CD14-positive monocyte (primary cell): ENCODE measurements around the gene ITPK1. TPM values are rescaled to one million over a fixed set of nuclear protein-coding genes. Genes with fewer than 3 reads are reported as not detected.
"Not testable (repeated sequence)": the region's sequence is repeated elsewhere in the genome, so short reads cannot be mapped to it uniquely, and the experiment has no call there.

Experiments used
- DNase-seq, 3 donors: peaks; one replicate each; pipeline ENCODE4 v3.0.0-alpha.2; 2011 to 2022
- H2AFZ ChIP-seq: 2 replicates; pipeline ENCODE4 v1.6.0; 2012; ENCODE audit warnings: mild to moderate bottlenecking, low read depth, low read length, inconsistent platforms; ENCODE audit not compliant: insufficient read depth, poor library complexity, severe bottlenecking
- H3K27ac ChIP-seq, 2 donors: 1 replicate in 1 of 2; 2 replicates in 1 of 2; pipeline ENCODE4 v1.5.1; 2012 to 2013; ENCODE audit warnings: low read length in 2 of 2, control low read depth in 1 of 2, inconsistent platforms in 1 of 2, low read depth in 1 of 2, mild to moderate bottlenecking in 1 of 2
- H3K27me3 ChIP-seq, 2 donors: one replicate each; pipeline versions ENCODE4 v1.6.0 to v1.6.1; 2011 to 2013; ENCODE audit warnings: low read length in 2 of 2; ENCODE audit not compliant: control insufficient read depth in 2 of 2, insufficient read depth in 2 of 2
- H3K36me3 ChIP-seq, 2 donors: replicated peaks in 1 of 2; 1 replicate in 1 of 2; 2 replicates in 1 of 2; pipeline versions ENCODE4 v1.5.1 to v1.6.1; 2012 to 2013; ENCODE audit warnings: low read length in 2 of 2, control low read depth in 1 of 2, inconsistent platforms in 1 of 2, mild to moderate bottlenecking in 1 of 2; ENCODE audit not compliant: insufficient read depth in 2 of 2, control insufficient read depth in 1 of 2
- H3K4me1 ChIP-seq, 2 donors: 1 replicate in 1 of 2; 2 replicates in 1 of 2; pipeline versions ENCODE4 v1.5.1 to v1.6.1; 2012 to 2013; ENCODE audit warnings: low read length in 2 of 2, control low read depth in 1 of 2, inconsistent platforms in 1 of 2, mild to moderate bottlenecking in 1 of 2, moderate library complexity in 1 of 2; ENCODE audit not compliant: insufficient read depth in 2 of 2, control insufficient read depth in 1 of 2
- H3K4me2 ChIP-seq: replicated peaks from 2 replicates; pipeline ENCODE3; 2012; ENCODE audit warnings: low read length, moderate library complexity, mild to moderate bottlenecking; ENCODE audit not compliant: poor library complexity, severe bottlenecking; ENCODE audit errors: extremely low read depth
- H3K4me3 ChIP-seq, 3 experiments: fragments of 200-600 bp in 1 of 3; sonication (generic) in 1 of 3; replicated peaks in 1 of 3; 1 replicate in 2 of 3; 2 replicates in 1 of 3; pipeline ENCODE4 v1.5.1; 2011 to 2013; ENCODE audit warnings: low read length in 3 of 3, mild to moderate bottlenecking in 3 of 3, control low read depth in 2 of 3, low read depth in 2 of 3, inconsistent platforms in 1 of 3, moderate library complexity in 1 of 3
- H3K79me2 ChIP-seq: 2 replicates; pipeline ENCODE4 v1.6.0; 2012; ENCODE audit warnings: mild to moderate bottlenecking, control low read depth, inconsistent platforms, low read length, moderate library complexity; ENCODE audit not compliant: insufficient read depth
- H3K9ac ChIP-seq: 2 replicates; pipeline ENCODE4 v1.6.0; 2017; ENCODE audit warnings: low read length, mild to moderate bottlenecking; ENCODE audit not compliant: insufficient read depth, poor library complexity, severe bottlenecking
- H3K9me3 ChIP-seq, 2 donors: replicated peaks in 1 of 2; 1 replicate in 1 of 2; 2 replicates in 1 of 2; pipeline versions ENCODE4 v1.5.1 to v1.6.1; 2012 to 2013; ENCODE audit warnings: low read length in 2 of 2, control low read depth in 1 of 2; ENCODE audit not compliant: control insufficient read depth in 1 of 2, insufficient read depth in 1 of 2
- H4K20me1 ChIP-seq: 2 replicates; pipeline ENCODE4 v1.6.0; 2012; ENCODE audit warnings: mild to moderate bottlenecking, low read length, control low read depth, moderate library complexity; ENCODE audit not compliant: insufficient read depth
- H3K27ac Mint-ChIP-seq, 7 donors: one replicate each; pipeline ENCODE4 v1.8.0; 2020; ENCODE audit warnings: mild to moderate bottlenecking in 7 of 7, mixed read lengths in 7 of 7, moderate library complexity in 6 of 7, inconsistent platforms in 2 of 7
- H3K27me3 Mint-ChIP-seq, 3 donors: one replicate each; pipeline ENCODE4 v1.8.0; 2021 to 2022; ENCODE audit warnings: low read depth in 3 of 3, mild to moderate bottlenecking in 3 of 3, mixed read lengths in 3 of 3, moderate library complexity in 3 of 3, inconsistent platforms in 1 of 3
- H3K36me3 Mint-ChIP-seq, 2 donors: one replicate each; pipeline ENCODE4 v1.8.0; 2020; ENCODE audit warnings: mixed read lengths in 2 of 2, inconsistent platforms in 1 of 2, mild to moderate bottlenecking in 1 of 2
- H3K4me1 Mint-ChIP-seq: one replicate; pipeline ENCODE4 v1.8.0; 2020; ENCODE audit warnings: mild to moderate bottlenecking, mixed read lengths
- H3K4me3 Mint-ChIP-seq, 2 donors: one replicate each; pipeline ENCODE4 v1.8.0; 2020; ENCODE audit warnings: mild to moderate bottlenecking in 2 of 2, mixed read lengths in 2 of 2, moderate library complexity in 1 of 2
- H3K9me3 Mint-ChIP-seq, 7 donors: one replicate each; pipeline ENCODE4 v1.8.0; 2020 to 2022; ENCODE audit warnings: mixed read lengths in 7 of 7, mild to moderate bottlenecking in 6 of 7, moderate library complexity in 6 of 7, inconsistent platforms in 2 of 7
- CTCF ChIP-seq: fragments of 200-600 bp; IDR thresholded peaks from one replicate; pipeline ENCODE4 v1.8.0; 2022; ENCODE audit warnings: antibody characterized with exemption, mild to moderate bottlenecking
- WGBS: methylation state at CpG from one replicate; pipeline ENCODE4 v1.1.5; 2013; ENCODE audit warnings: missing lambda C conversion rate; ENCODE audit not compliant: insufficient coverage; 5-methylcytosine and 5-hydroxymethylcytosine counted together
- intact Hi-C, 2 donors: fragments of 100-400 bp; cut with micrococcal nuclease; formaldehyde crosslinking; loops; one replicate each; pipeline versions ENCODE4 v1.15.0 to v1.15.1; 2023
- polyA plus RNA-seq, 3 donors: library from polyadenylated mRNA; depleted of rRNA in 1 of 3; unstranded in 2 of 3; stranded (reverse) in 1 of 3; fragments of 300-500 nt in 2 of 3; fragments of >200 nt in 1 of 3; fragmentation: Illumina TruSeq in 2 of 3; gene quantifications; 1 replicate in 2 of 3; 2 replicates in 1 of 3; pipeline ENCODE4 v1.2.3, GENCODE V29; 2012 to 2021

ITPK1 gene
- polyA plus RNA-seq, 3 donors, result 57.1 to 144 (median 63.0) TPM

GRCh38 chr14:93161411-93161940 is 45.8 kb upstream of the ITPK1 start:
- Histone ChIP-seq H3K4me1 (no peaks in the 10 kb centered on the region), H2AFZ (no peak overlapping the region), H3K27ac (no peak overlapping the region), H3K9me3 (no peaks in the 10 kb centered on the region), H3K9ac (no peak overlapping the region), H3K4me3 (no peak overlapping the region), H3K27me3 (no peaks in the 10 kb centered on the region), H3K36me3 (no peaks in the 10 kb centered on the region), H3K4me2 (no peak overlapping the region), H4K20me1 (no peaks in the 10 kb centered on the region), H3K79me2 (no peaks in the 10 kb centered on the region)
- Mint-ChIP-seq H3K4me3 (no peak overlapping the region), H3K9me3 (no peaks in the 10 kb centered on the region), H3K36me3 (no peaks in the 10 kb centered on the region), H3K27ac (no peak overlapping the region), H3K4me1 (no peaks in the 10 kb centered on the region), H3K27me3 (no peaks in the 10 kb centered on the region)
- WGBS, result 94% methylated on average over 3 of the region's 4 CpGs
- DNase-seq, result no peak
- intact Hi-C loops, result no loop called here
- no peak for TF ChIP-seq CTCF

- Histone ChIP-seq H3K4me1 (no peaks in the 10 kb centered on the region), H3K27me3 (no peaks in the 10 kb centered on the region), H3K4me2 (no peak overlapping the region), H3K4me3 (no peak overlapping the region), H3K9ac (no peak overlapping the region), H3K9me3 (no peaks in the 10 kb centered on the region), H3K27ac (no peak overlapping the region), H3K79me2 (no peaks in the 10 kb centered on the region), H3K36me3 (no peaks in the 10 kb centered on the region), H4K20me1 (no peaks in the 10 kb centered on the region), H2AFZ (no peak overlapping the region)
- intact Hi-C loops, result no loop called here
- Mint-ChIP-seq H3K36me3 (no peaks in the 10 kb centered on the region), H3K27ac (no peak overlapping the region), H3K9me3 (no peaks in the 10 kb centered on the region), H3K4me1 (no peaks in the 10 kb centered on the region), H3K4me3 (no peak overlapping the region), H3K27me3 (no peaks in the 10 kb centered on the region)
- peak; percentile 27 for TF ChIP-seq CTCF
- WGBS, result 87% methylated on average over 3 of the region's 4 CpGs
- DNase-seq, result peak in 1 of 3 donors; percentile 21
These were observed 44.7 kb upstream of the ITPK1 start for GRCh38 chr14:93160353-93160801.

- H3K36me3 ChIP-seq, H3K27ac ChIP-seq, H3K4me1 ChIP-seq, H3K27me3 ChIP-seq, H3K4me3 ChIP-seq, H3K4me2 ChIP-seq, H2AFZ ChIP-seq, H3K27me3 Mint-ChIP-seq, H3K36me3 Mint-ChIP-seq, intact Hi-C loops, H3K79me2 ChIP-seq, H3K27ac Mint-ChIP-seq, H3K9me3 Mint-ChIP-seq, H3K4me1 Mint-ChIP-seq, H3K9me3 ChIP-seq, H4K20me1 ChIP-seq, H3K4me3 Mint-ChIP-seq, DNase-seq, H3K9ac ChIP-seq: not testable (repeated sequence)
- WGBS, result no CpG with 5 or more reads among the region's 5 CpGs
These were observed 44.1 kb upstream of the ITPK1 start for GRCh38 chr14:93159625-93160352.
